Activated CD4-positive, alpha-beta T cell treated with anti-CD3 and anti-CD28 coated beads, Interleukin-2, amount 10 ng/mL, durations not matched to agents 24 days and 14 days (primary cell): ENCODE results near the gene IRX4. TPM values are rescaled to one million over a fixed set of nuclear protein-coding genes. Genes with fewer than 3 reads are reported as not detected.

ENCODE experiments used
- DNase-seq: peaks from one replicate; pipeline ENCODE4 v3.0.0; 2022
- H3K27ac Mint-ChIP-seq: one replicate; pipeline ENCODE4 v1.8.0; 2022; ENCODE audit warnings: mild to moderate bottlenecking, mixed read lengths
- H3K27me3 Mint-ChIP-seq: one replicate; pipeline ENCODE4 v1.8.0; 2022; ENCODE audit warnings: mixed read lengths
- H3K36me3 Mint-ChIP-seq: one replicate; pipeline ENCODE4 v1.8.0; 2022; ENCODE audit warnings: low read depth, mild to moderate bottlenecking, mixed read lengths
- H3K4me1 Mint-ChIP-seq: one replicate; pipeline ENCODE4 v1.8.0; 2021; ENCODE audit warnings: mixed read lengths
- H3K4me3 Mint-ChIP-seq: one replicate; pipeline ENCODE4 v1.8.0; 2022; ENCODE audit warnings: mild to moderate bottlenecking, moderate library complexity, mixed read lengths
- H3K9me3 Mint-ChIP-seq: one replicate; pipeline ENCODE4 v1.8.0; 2021; ENCODE audit warnings: mixed read lengths
- intact Hi-C: fragments of 100-400 bp; cut with micrococcal nuclease; formaldehyde crosslinking; loops from one replicate; pipeline ENCODE4 v1.15.1; 2023
- total RNA-seq: library from RNA; stranded (reverse); gene quantifications from 2 replicates; pipeline ENCODE4 v1.2.3, GENCODE V29; 2022

The IRX4 gene
- total RNA-seq, 1 donor from 2014 or later: not detected

DNA sequence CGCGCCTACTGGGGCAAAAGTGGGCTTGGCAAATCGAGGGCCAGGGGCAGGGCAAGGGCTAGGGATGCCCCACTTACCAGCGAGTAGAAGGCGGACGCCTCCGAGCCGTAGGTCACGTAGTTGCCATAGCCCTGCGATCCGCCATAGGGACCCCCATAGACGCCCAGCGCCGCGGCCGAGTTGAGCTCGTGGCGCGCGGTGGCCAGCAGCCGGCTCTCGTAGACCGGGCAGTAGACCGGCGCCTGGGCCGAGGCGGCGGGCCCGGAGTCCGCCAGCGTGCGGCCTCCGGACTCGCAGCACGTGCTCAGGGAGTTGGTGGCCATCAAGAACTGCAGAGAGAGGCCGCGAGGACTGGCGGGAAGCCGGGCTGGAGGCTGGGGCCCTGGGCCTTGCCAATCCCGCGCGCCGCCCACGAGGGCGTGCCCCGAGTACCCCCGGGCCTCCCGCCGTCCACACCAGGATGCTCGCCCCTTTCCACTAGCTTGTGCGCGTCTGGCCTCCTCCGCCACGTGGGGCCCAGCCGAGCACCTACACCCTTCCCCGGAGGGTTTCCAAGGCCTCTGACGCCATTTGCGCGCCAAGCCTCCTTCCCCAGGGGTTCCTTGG lies 891 bp downstream of the IRX4 start:
- intact Hi-C loops: loop anchor here (5.0 kb wide), 1 partner anchor 870 kb away; the partner anchor contains the start of gene IRX2
- Mint-ChIP-seq H3K27me3 (peaks cover 54% of the 10 kb centered on the region), H3K27ac (no peak overlapping the region)

DNA sequence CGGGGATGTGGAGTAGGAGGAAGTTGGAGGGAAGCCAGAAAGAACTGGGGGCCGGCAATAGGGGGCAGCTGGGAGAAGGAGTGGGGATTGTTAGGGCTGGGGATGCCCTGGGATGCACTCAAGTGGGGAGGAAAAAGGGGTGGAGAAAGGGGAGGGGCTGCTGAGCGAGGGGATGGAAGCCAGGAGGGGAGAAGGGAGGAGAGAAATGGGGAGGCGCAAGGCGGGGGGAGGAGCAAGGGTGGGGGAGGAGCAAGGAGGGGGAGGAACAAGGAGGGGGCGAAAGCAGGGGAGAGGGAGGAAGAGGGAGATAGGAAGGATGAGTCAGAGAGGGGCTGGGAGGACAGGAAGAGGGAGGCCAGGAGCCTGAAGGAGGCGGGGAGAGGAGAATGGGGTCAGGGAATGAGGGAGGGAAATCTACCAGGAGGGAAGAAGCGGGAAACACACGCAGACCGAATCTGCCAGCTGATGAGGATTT lies 1.6 kb downstream of the IRX4 start:
- intact Hi-C loops: loop anchor here (5.0 kb wide), 1 partner anchor 871 kb away; the partner anchor contains the start of gene IRX2

More for the DNA sequence above, 891 bp downstream of the IRX4 start:
- Mint-ChIP-seq H3K4me3 (no peak overlapping the region), H3K4me1 (peaks cover 4% of the 10 kb centered on the region), H3K36me3 (peaks cover 2% of the 10 kb centered on the region), H3K9me3 (no peaks in the 10 kb centered on the region)
- DNase-seq: no peak

DNA sequence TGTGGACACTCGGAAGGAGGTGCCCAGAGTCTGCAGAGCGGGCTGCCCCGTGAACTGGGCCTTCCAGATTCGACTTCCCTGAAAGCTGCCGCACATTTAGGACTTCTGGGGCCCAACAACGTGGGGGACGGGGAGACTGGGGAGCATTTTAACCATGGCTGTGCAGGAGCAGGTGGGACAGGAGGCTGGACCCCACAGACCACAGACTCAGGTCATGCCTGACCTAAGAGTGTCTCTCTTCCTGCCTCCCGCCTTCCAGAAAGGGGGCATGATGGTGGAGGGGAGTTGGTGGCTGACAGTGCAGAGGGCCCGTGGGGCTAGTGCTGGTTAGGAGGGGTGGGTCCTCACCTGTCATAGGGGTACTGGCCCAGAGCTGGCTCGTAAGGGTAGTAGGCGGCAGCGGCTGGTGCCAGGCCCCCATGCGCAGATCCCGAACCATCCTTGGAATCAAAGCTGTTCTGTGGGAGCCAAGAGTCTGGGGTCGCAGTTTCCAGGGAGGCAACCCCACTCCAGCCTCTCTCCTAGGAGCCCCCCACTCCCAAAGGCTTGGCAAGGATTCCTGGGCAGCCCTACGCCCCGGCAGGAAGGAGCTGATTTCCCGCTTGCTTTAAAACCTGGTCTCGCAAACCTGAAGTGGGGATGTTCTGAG lies 2.2 kb downstream of the IRX4 start:
- no peak overlapping the region for H3K4me3 Mint-ChIP-seq
- H3K27me3 Mint-ChIP-seq: peaks cover 55% of the 10 kb centered on the region
- peaks cover 4% of the 10 kb centered on the region for H3K36me3 Mint-ChIP-seq
- intact Hi-C loops: loop anchor here (5.0 kb wide), 1 partner anchor 872 kb away; the partner anchor contains the start of gene IRX2
- no peak for DNase-seq
- peaks cover 6% of the 10 kb centered on the region for H3K4me1 Mint-ChIP-seq
- H3K9me3 Mint-ChIP-seq: no peaks in the 10 kb centered on the region
- H3K27ac Mint-ChIP-seq: peak overlapping the region; percentile 41

More for the DNA sequence above, 1.6 kb downstream of the IRX4 start:
- Mint-ChIP-seq H3K9me3 (no peaks in the 10 kb centered on the region), H3K4me3 (no peak overlapping the region), H3K27me3 (peaks cover 54% of the 10 kb centered on the region), H3K4me1 (peaks cover 4% of the 10 kb centered on the region), H3K36me3 (peaks cover 2% of the 10 kb centered on the region), H3K27ac (peak overlapping the region; percentile 58)
- DNase-seq: no peak

DNA sequence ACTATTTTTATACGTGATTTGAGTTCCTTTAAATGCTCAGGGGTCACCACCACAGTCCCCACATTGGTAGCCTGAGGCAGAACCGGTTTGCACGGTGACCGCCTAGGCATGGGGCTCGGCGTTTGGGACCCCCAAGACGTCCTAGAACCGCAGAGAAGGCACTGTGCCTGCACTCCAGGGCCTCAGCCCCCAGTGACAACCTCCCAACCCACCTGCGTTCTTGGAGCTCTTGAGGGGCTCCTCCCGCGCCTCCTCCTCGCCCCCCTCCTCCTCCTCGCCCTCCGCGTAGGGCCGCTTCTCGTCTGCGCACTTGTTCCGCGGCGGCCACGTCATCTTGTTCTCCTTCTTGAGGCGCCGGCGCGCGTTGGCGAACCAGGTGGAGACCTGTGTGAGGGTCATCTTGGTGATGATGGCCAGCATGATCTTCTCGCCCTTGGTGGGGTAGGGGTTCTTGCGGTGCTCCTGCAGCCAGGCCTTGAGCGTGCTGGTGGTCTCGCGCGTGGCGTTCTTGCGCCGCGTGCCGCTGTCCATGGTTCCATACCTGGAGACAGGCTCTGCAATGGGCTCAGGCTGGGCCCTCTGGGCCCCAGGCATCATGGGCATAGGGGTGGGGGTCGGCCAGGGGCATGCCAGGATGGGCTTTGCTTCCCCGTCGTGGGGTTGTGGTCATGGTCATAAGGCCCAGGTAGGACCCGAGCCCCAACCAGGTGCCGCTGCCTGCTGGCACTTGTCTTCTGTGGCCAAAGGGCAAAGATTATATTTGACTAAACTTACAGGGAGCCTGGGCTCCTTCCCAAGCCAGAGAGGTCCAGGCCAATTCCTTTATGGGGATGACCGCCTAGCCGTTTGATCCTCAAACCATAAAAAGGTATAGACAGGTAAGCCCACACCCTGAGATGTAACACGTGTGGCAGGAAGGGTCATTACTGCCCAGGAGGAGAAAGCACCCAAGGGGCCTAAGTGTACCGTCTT lies 3.1 kb downstream of the IRX4 start:
- H3K9me3 Mint-ChIP-seq: no peaks in the 10 kb centered on the region
- no peak for DNase-seq
- H3K36me3 Mint-ChIP-seq: peaks cover 4% of the 10 kb centered on the region
- peaks cover 55% of the 10 kb centered on the region for H3K27me3 Mint-ChIP-seq
- H3K27ac Mint-ChIP-seq: peak overlapping the region; percentile 75
- H3K4me1 Mint-ChIP-seq: peaks cover 6% of the 10 kb centered on the region
- intact Hi-C loops: loop anchor here (5.0 kb wide), 1 partner anchor 873 kb away; the partner anchor contains the start of gene IRX2
- H3K4me3 Mint-ChIP-seq: no peak overlapping the region

DNA sequence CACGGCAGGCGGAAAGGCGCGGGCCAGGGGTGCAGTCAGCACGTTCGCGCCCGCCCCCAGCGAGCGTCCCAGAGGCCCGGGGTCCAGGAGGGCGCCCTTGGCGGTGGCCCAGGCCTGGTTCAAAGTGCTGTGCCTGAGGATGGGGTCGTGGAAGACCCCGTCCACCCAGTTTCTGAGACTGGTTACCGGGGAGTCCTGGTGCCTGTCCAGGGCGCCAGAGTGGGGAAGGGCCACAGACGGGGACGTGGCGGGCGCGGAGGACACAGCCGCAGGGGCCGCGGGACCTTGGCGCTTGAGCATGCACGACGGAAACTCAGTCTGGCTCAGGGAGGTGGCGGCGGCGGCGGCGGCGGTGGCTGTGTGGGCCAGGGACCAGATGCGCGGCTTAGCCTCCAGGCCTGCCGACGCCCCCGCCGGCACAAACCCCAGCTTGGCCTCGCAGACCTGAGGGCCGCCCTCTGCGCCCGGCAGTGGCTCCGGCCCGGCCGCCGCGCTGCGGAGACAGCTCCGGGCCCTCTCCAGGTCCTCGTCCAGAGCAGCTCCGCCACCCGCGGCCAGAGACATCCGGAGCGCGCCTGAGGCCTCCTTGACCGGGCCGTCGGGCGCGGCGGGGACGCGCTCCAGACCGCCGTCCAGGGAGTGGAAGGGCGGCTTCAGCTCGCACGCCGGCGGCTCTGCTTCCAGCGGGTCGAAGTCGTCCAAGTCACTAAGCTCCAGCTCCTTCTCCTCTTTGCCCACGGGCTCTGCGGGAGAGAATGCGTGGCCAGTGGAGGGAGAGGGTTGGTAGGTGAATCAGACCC lies 4.5 kb downstream of the IRX4 start:
- Mint-ChIP-seq H3K27ac (no peak overlapping the region), H3K27me3 (peaks cover 55% of the 10 kb centered on the region), H3K9me3 (no peaks in the 10 kb centered on the region), H3K4me1 (peaks cover 4% of the 10 kb centered on the region), H3K4me3 (no peak overlapping the region), H3K36me3 (peaks cover 2% of the 10 kb centered on the region)
- no peak for DNase-seq
- intact Hi-C loops: no loop called here

DNA sequence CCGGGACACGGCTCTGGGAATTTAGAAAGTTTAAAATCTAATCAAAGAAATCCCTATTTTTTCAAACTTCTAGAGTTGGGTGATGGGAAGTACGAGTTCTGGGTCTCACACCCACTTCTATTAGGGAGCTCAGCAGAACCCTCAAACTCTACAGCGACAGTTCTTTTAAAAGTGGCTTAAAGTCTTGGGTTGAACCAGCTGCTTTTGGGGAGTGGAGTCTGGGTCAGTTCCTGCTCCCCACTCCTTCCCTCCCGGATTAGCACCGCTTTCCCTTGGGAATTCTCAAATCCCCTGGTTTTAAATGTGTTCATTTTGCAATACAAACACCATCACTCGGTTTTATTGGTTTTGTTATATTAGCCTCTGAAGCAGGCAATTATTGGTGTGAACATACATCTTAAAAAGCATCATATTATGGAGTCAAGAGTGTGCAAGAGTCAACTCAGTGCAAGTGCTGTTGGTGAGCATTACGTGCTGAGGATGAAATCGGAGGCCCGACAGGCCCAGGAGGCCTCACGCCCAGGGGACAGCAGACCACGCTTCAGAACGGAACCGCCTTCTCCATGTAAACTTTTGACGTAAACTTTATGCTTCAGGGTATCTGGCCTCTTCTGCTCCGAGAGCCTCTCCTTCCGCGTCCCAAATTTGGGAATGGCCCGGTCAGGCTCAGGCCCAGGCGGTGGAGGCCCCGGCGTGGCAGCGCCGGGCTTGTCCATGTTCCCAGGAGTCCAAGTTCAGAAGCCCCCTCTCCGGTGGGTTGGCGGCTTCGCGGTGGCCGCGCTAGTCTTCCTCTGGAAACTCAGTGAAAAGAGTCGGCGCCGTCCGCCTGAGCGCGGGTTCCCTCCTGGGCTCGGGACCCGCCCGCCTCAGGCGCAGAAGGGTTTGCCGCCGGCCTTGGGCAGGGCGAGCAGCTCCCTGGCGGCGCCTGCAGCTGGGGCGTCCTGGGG lies 5.3 kb downstream of the IRX4 start:
- Mint-ChIP-seq H3K4me1 (peaks cover 4% of the 10 kb centered on the region), H3K27ac (peak overlapping the region; percentile 36), H3K4me3 (no peak overlapping the region), H3K9me3 (no peaks in the 10 kb centered on the region), H3K36me3 (peaks cover 2% of the 10 kb centered on the region), H3K27me3 (peaks cover 62% of the 10 kb centered on the region)
- intact Hi-C loops: no loop called here
- DNase-seq: no peak

DNA sequence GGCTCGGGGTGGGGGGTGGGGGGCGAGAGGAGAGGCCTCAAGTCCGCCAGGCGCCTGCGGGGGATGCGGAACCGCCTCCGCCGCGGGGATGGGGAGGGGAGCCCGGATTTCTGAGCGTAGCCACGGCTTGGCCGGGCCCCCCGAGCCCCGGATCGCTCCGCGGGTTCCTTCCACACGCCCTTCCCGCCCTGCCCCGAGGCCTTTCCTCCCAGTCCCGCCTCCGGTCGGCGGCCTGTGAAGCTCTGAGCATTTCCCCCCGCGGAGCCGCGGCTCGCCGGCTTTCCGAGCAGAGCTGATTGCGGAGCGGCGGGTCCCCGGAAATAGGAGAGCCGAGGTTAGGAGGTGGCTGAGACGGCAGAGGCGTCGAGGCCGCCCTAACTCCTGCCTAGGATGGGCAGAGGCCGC lies 6.1 kb downstream of the IRX4 start:
- intact Hi-C loops: no loop called here
- Mint-ChIP-seq H3K4me3 (no peak overlapping the region), H3K27ac (no peak overlapping the region), H3K9me3 (no peaks in the 10 kb centered on the region), H3K4me1 (peaks cover 4% of the 10 kb centered on the region), H3K36me3 (peaks cover 2% of the 10 kb centered on the region), H3K27me3 (peaks cover 62% of the 10 kb centered on the region)
- DNase-seq: peak; percentile 65

DNA sequence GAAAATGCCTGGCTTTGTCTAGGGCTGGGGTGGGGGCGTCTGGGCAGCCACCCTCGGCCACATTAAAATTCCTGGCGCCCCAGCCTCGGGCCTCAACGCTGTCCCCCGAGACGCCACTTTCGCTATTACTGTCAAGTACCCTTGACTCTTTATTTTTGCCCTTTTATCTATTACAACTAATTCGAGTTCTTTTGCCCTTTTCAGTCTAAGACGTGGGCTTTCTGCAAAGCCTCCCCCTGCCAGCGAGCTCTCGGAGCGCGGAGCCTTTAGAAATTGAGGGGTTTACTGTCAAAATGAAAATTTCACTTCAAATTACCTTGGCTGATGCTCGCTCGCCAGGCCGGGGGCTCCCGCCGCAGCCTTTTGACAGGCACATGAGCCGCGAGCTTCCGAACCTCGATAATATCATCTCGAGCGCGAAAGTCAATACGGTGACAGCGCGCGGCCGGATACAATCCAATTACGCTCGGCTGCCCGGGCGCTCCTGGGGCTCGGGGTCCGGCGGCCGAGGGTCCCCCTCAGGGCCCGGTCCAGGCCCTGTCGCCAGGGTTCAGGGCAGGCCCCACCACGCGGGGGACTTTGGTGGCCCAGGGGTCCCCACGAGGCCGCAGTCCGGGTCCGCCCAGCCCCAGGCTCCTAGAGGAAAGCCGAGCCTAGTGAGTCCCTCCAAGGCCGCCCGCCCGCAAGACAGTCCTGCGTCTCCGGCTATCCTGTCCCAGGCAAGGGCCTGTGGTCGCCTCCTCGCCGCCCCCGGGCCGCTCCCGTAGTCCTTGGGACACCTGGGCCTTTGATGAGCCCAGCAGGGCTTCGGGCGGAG lies 6.7 kb downstream of the IRX4 start:
- Mint-ChIP-seq H3K4me1 (peaks cover 2% of the 10 kb centered on the region), H3K9me3 (no peaks in the 10 kb centered on the region), H3K27ac (no peak overlapping the region), H3K27me3 (peaks cover 57% of the 10 kb centered on the region), H3K36me3 (peaks cover 2% of the 10 kb centered on the region), H3K4me3 (no peak overlapping the region)
- intact Hi-C loops: no loop called here
- no peak for DNase-seq

DNA sequence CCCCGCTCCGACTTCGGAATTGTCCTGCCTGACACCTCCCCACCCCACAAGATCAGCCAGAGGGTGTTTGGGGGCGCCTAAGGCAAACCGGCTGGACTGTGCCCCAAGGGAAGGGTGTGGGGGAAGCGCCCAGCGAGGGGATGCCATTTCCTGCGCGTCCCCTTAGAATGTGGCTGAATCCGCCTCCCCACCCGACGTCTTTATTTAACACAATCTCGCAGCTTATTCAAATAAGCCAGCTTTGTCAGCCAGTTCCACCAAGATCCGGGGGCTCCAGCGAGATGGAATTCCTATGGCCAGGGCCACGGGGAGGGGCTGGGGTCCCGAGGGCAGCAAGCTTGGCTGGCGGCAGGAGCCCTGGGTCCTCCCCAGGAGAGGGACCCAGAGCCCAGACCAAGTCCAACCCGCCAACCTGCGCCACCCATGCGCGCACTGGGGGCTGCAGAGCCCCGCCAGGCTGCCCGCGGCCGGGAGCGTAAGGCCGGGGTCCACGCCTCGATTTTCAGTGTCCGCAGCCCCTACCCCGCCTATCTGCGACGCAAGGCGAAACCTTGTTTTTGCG lies 7.4 kb downstream of the IRX4 start:
- Mint-ChIP-seq H3K9me3 (no peaks in the 10 kb centered on the region), H3K27me3 (peaks cover 52% of the 10 kb centered on the region), H3K36me3 (peaks cover 2% of the 10 kb centered on the region), H3K4me3 (no peak overlapping the region), H3K27ac (no peak overlapping the region), H3K4me1 (peaks cover 2% of the 10 kb centered on the region)
- no peak for DNase-seq
- intact Hi-C loops: no loop called here

DNA sequence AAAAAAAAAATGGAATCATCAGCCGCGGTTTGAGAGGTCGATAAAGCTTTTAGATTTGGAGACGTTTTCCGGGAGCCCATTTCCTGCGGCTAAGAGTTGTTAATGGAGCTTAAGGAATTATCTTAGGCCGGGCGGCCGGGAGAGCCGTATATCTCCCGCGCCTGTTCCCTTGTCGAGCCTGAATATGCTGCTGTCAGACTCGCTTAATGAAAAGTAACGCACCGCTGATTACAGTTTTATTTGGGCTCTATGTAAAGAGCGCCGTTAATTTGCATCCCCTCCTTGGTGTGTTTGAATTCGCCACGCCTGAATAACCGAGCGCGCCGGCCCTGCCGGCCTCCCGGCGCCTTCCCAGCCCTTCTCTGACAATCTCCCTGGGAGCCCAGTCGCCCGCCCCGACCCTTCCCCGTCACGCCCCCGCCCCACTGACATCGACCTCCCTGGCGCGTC lies 7.9 kb downstream of the IRX4 start:
- Mint-ChIP-seq H3K27me3 (peaks cover 46% of the 10 kb centered on the region), H3K4me1 (peaks cover 2% of the 10 kb centered on the region), H3K27ac (no peak overlapping the region), H3K36me3 (peaks cover 2% of the 10 kb centered on the region), H3K9me3 (no peaks in the 10 kb centered on the region), H3K4me3 (no peak overlapping the region)
- no peak for DNase-seq
- intact Hi-C loops: no loop called here

DNA sequence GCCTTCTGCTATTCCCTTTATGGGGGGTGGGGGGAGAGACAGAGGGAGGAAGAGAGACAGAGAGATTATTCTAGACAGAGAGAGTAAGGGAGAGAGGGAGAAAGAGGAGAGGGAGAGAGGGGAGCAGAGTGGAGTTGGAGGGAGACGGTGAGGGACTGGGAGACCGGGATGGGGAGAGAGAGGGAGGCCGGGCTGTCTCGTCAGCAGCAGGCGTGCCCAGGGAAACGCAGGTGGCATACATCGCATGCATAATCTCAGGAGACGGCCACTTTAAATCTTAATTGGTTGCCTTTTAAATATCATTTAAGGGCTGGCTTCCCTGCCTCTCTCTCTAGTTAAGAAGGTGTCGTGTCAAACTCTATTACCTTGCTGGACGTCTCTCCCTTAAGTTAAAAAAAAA lies 8.4 kb downstream of the IRX4 start:
- Mint-ChIP-seq H3K4me3 (no peak overlapping the region), H3K27ac (no peak overlapping the region), H3K9me3 (no peaks in the 10 kb centered on the region), H3K27me3 (peaks cover 42% of the 10 kb centered on the region), H3K36me3 (peaks cover 2% of the 10 kb centered on the region), H3K4me1 (peaks cover 2% of the 10 kb centered on the region)
- intact Hi-C loops: no loop called here
- DNase-seq: no peak
